Ureter (tissue), 1 donor: ENCODE results near the gene CUTA. TPM values are rescaled to one million over a fixed set of nuclear protein-coding genes. Genes with fewer than 3 reads are reported as not detected.
"Not testable (repeated sequence)": the region's sequence is repeated elsewhere in the genome, so short reads cannot be mapped to it uniquely, and the experiment has no call there.

Experiments
- DNase-seq: peaks from one replicate; pipeline ENCODE4 v3.0.0-alpha.2; 2020; ENCODE audit warnings: low spot score
- total RNA-seq: library from RNA; stranded (reverse); gene quantifications from one replicate; pipeline ENCODE4 v1.2.4, GENCODE V29; 2023
- donor health status: DM: yes; HTN: yes; CAD: no.

CUTA gene
- total RNA-seq, 1 donor from 2014 or later, result 157 TPM

GRCh38 chr6:33372526-33373123, 45.3 kb downstream of the CUTA start:
- DNase-seq, result no peak

- DNase-seq, result not testable (repeated sequence)
Measured at GRCh38 chr6:33371901-33372300, 46.0 kb downstream of the CUTA start.

- DNase-seq, result not testable (repeated sequence)
Measured at GRCh38 chr6:33367715-33368025, 50.2 kb downstream of the CUTA start.

- DNase-seq, result no peak
Measured at GRCh38 chr6:33367009-33367714, 50.7 kb downstream of the CUTA start.

Other genes with a start within 250 kb of the CUTA start
- 0.96 TPM for gene COL11A2, start 225.6 kb downstream of the CUTA start, total RNA-seq
- gene RXRB, start 217.4 kb downstream of the CUTA start, total RNA-seq, result 50.8 TPM
- 60.7 TPM for gene SLC39A7, start 217.2 kb downstream of the CUTA start, total RNA-seq
- gene HSD17B8, start 213.5 kb downstream of the CUTA start, total RNA-seq, result 28.6 TPM
- 50.6 TPM for gene RING1, start 209.6 kb downstream of the CUTA start, total RNA-seq
- gene VPS52, start 146.2 kb downstream of the CUTA start, total RNA-seq, result 80.8 TPM
- gene RPS18, start 146.0 kb downstream of the CUTA start, total RNA-seq, result 3,074 TPM
- gene B3GALT4, start 141.0 kb downstream of the CUTA start, total RNA-seq, result 20.2 TPM
- gene WDR46, start 128.9 kb downstream of the CUTA start, total RNA-seq, result 53.8 TPM
- gene PFDN6, start 128.5 kb downstream of the CUTA start, total RNA-seq, result 49.9 TPM
- 163 TPM for gene RGL2, start 119.2 kb downstream of the CUTA start, total RNA-seq
- 132 TPM for gene TAPBP, start 104.0 kb downstream of the CUTA start, total RNA-seq
- 24.2 TPM for gene ZBTB22, start 100.4 kb downstream of the CUTA start, total RNA-seq
- gene DAXX, start 95.1 kb downstream of the CUTA start, total RNA-seq, result 28.8 TPM
- gene KIFC1, start 26.3 kb downstream of the CUTA start, total RNA-seq, result 1.0 TPM
- gene PHF1, start 7.1 kb downstream of the CUTA start, total RNA-seq, result 58.8 TPM
- gene SYNGAP1, start 2.0 kb upstream of the CUTA start, total RNA-seq, result 32.6 TPM
- 11.1 TPM for gene ZBTB9, start 36.5 kb upstream of the CUTA start, total RNA-seq
- 27.9 TPM for gene BAK1, start 162.2 kb upstream of the CUTA start, total RNA-seq
- gene ITPR3, start 203.2 kb upstream of the CUTA start, total RNA-seq, result 31.3 TPM